SK-N-SH treated with all-trans-retinoic acid at 6 μM for 48 hours (cell line): ENCODE data around the gene PARS2.

ENCODE experiments used
- ARNTL ChIP-seq: fragments of 450-650 bp; formaldehyde crosslinking; IDR thresholded peaks from 2 replicates; pipeline ENCODE4 v1.5.0; 2020; ENCODE audit warnings: low read depth, mild to moderate bottlenecking, moderate library complexity, borderline replicate concordance
- ZC3H10 ChIP-seq: fragments of 250-450 bp; sonication (Bioruptor Pico); IDR thresholded peaks from 2 replicates; pipeline ENCODE4 v1.5.1; 2021; ENCODE audit warnings: mild to moderate bottlenecking, moderate library complexity
- TF ChIP-seq, protein P1 (sequence below): fragments of 250-450 bp; sonication (Bioruptor Pico); IDR thresholded peaks from 2 replicates; pipeline ENCODE4 v1.5.1; 2021; ENCODE audit warnings: mild to moderate bottlenecking, moderate library complexity
- TF ChIP-seq, protein P2 (sequence below): fragments of 250-450 bp; sonication (Bioruptor Pico); IDR thresholded peaks from 2 replicates; pipeline ENCODE4 v1.8.0; 2020; ENCODE audit warnings: mild to moderate bottlenecking, moderate library complexity, borderline replicate concordance

DNA sequence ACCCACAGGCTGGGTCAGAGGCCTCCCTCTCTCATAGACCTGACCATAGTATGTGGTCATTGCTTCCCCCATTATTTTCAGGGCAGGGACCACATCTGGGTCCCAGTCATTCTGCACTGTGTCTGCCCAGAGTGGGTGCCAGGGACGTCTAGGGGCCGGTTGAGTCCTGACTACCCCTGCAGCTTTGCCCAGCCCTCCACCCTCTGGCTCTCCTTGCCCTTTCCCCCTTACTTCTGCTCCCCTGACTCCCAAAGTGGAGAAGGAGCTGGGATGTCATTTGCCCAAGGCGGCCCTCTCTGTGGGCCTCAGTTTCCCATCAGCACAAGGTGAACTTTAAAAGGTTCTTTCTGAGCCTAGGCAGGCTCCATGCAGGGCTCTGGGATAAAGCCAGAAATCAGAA, 41.1 kb upstream of the PARS2 start:
- TF ChIP-seq ZC3H10 (CRISPR knock-in tag) = no peak
- TF ChIP-seq, protein P1, sequence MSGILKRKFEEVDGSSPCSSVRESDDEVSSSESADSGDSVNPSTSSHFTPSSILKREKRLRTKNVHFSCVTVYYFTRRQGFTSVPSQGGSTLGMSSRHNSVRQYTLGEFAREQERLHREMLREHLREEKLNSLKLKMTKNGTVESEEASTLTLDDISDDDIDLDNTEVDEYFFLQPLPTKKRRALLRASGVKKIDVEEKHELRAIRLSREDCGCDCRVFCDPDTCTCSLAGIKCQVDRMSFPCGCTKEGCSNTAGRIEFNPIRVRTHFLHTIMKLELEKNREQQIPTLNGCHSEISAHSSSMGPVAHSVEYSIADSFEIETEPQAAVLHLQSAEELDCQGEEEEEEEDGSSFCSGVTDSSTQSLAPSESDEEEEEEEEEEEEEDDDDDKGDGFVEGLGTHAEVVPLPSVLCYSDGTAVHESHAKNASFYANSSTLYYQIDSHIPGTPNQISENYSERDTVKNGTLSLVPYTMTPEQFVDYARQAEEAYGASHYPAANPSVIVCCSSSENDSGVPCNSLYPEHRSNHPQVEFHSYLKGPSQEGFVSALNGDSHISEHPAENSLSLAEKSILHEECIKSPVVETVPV = no peak
- no peak for TF ChIP-seq ARNTL (CRISPR knock-in tag)
- TF ChIP-seq, protein P2, sequence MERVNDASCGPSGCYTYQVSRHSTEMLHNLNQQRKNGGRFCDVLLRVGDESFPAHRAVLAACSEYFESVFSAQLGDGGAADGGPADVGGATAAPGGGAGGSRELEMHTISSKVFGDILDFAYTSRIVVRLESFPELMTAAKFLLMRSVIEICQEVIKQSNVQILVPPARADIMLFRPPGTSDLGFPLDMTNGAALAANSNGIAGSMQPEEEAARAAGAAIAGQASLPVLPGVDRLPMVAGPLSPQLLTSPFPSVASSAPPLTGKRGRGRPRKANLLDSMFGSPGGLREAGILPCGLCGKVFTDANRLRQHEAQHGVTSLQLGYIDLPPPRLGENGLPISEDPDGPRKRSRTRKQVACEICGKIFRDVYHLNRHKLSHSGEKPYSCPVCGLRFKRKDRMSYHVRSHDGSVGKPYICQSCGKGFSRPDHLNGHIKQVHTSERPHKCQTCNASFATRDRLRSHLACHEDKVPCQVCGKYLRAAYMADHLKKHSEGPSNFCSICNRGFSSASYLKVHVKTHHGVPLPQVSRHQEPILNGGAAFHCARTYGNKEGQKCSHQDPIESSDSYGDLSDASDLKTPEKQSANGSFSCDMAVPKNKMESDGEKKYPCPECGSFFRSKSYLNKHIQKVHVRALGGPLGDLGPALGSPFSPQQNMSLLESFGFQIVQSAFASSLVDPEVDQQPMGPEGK = no peak
